Fibroblast of lung (primary cell): ENCODE results near the gene RNASE1.

Experiments
- EZH2 ChIP-seq: IDR thresholded peaks from 2 replicates; pipeline ENCODE4 v1.5.1; 2012; ENCODE audit warnings: low read length, control low read depth, mild to moderate bottlenecking; ENCODE audit errors: missing control alignments
- TF ChIP-seq, protein P1 (sequence below), 2 donors: IDR thresholded peaks in 1 of 2; conservative IDR thresholded peaks in 1 of 2; 1 replicate in 1 of 2; 2 replicates in 1 of 2; pipeline ENCODE4 v1.5.1; 2011 to 2012; ENCODE audit warnings: low read length in 2 of 2, control low read depth in 1 of 2, inconsistent platforms in 1 of 2, low read depth in 1 of 2, mild to moderate bottlenecking in 1 of 2

DNA sequence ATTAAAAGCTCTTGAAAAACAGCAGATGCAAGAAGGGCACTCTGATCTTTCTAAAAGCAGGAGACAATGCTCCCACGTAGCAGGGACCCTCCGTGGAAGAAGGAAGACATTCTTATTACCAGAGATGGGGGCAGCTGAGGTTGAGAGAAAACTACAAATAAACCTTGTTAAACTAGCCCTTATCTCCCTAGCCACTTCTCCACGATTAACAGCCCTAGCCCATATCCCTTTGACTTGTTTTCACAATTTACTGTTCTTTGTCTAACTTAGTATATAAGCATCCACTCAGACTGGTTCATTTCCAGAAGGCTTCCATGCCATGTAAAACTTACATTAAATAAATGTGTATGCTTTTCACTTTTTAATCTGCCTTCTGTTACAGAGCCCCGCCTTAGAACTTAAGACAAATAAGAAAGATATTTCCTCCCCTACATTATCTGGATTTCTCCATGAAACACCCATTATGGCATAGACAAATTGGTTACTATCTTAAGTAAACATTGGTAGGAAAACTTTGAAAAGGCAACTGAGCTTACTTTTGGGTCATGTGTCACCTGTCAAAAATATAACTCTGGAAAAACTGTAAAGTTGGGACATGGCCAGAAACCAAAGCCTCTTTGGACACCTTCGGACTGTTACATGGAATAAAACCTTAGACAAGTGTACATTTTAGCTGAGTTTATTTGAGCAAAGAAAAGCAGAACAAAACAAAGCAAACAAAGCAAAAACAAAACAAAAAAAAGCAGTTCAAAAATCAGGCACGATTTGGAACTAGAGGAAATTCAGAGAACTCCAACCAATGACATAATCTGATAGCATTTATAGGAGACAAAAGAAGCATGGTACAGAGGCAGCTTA is 4.9 kb upstream of the RNASE1 start:
- TF ChIP-seq, protein P1, sequence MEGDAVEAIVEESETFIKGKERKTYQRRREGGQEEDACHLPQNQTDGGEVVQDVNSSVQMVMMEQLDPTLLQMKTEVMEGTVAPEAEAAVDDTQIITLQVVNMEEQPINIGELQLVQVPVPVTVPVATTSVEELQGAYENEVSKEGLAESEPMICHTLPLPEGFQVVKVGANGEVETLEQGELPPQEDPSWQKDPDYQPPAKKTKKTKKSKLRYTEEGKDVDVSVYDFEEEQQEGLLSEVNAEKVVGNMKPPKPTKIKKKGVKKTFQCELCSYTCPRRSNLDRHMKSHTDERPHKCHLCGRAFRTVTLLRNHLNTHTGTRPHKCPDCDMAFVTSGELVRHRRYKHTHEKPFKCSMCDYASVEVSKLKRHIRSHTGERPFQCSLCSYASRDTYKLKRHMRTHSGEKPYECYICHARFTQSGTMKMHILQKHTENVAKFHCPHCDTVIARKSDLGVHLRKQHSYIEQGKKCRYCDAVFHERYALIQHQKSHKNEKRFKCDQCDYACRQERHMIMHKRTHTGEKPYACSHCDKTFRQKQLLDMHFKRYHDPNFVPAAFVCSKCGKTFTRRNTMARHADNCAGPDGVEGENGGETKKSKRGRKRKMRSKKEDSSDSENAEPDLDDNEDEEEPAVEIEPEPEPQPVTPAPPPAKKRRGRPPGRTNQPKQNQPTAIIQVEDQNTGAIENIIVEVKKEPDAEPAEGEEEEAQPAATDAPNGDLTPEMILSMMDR (conservative IDR thresholded peaks at IDR 0.05 in 1 of 2, IDR thresholded peaks at IDR 0.05 in 1 of 2; ENCODE audit: low read depth in 1 of 2, low read length in 2 of 2): no peak
- no peak for TF ChIP-seq EZH2
